AG10803 (cell line): ENCODE results near the gene C2CD3.

Experiments used
- DNase-seq: peaks from one replicate; pipeline ENCODE4 v3.0.0; 2010; ENCODE audit warnings: low read depth
- H3K4me3 ChIP-seq: 2 replicates; pipeline ENCODE4 v1.5.1; 2011; ENCODE audit warnings: mild to moderate bottlenecking, low read length, control low read depth
- CTCF ChIP-seq: conservative IDR thresholded peaks from 2 replicates; pipeline ENCODE4 v1.5.1; 2011; ENCODE audit warnings: mild to moderate bottlenecking, low read length, control low read depth, inconsistent platforms

C2CD3 gene

GRCh38 chr11:74015919-74016684 is 154.7 kb downstream of the C2CD3 start:
- TF ChIP-seq CTCF, result no peak

GRCh38 chr11:74014880-74015279 is 155.9 kb downstream of the C2CD3 start:
- TF ChIP-seq CTCF, result no peak
- DNase-seq, result no peak
- H3K4me3 ChIP-seq, result no peak overlapping the region

More at GRCh38 chr11:74015919-74016684, 154.7 kb downstream of the C2CD3 start:
- H3K4me3 ChIP-seq, result no peak overlapping the region
- no peak for DNase-seq

GRCh38 chr11:74013141-74013540 is 157.7 kb downstream of the C2CD3 start:
- TF ChIP-seq CTCF, result no peak
- DNase-seq, result no peak
- no peak overlapping the region for H3K4me3 ChIP-seq

GRCh38 chr11:74012074-74012809 is 158.6 kb downstream of the C2CD3 start:
- H3K4me3 ChIP-seq, result no peak overlapping the region
- TF ChIP-seq CTCF, result no peak
- DNase-seq, result no peak

- peak; percentile 59 for DNase-seq
- TF ChIP-seq CTCF, result no peak
These were observed 159.3 kb downstream of the C2CD3 start for GRCh38 chr11:74011360-74012073.

GRCh38 chr11:74010306-74011300 is 160.2 kb downstream of the C2CD3 start:
- TF ChIP-seq CTCF, result no peak
- no peak for DNase-seq

More at GRCh38 chr11:74011360-74012073, 159.3 kb downstream of the C2CD3 start:
- H3K4me3 ChIP-seq, result no peak overlapping the region

More at GRCh38 chr11:74010306-74011300, 160.2 kb downstream of the C2CD3 start:
- no peak overlapping the region for H3K4me3 ChIP-seq
